Endothelial cell of umbilical vein (primary cell): ENCODE measurements around the gene TNIK.

Experiments
- CTCF ChIP-seq, 2 donors: IDR thresholded peaks; 1 replicate in 1 of 2; 2 replicates in 1 of 2; pipeline ENCODE4 v1.5.1; 2011; ENCODE audit warnings: low read length in 2 of 2, mild to moderate bottlenecking in 2 of 2, moderate library complexity in 2 of 2, control low read depth in 1 of 2, inconsistent platforms in 1 of 2, low read depth in 1 of 2; ENCODE audit not compliant: insufficient read depth in 1 of 2; ENCODE audit errors: extremely low read depth in 1 of 2
- POLR2A ChIP-seq: IDR thresholded peaks from 2 replicates; pipeline ENCODE4 v1.6.1; 2012; ENCODE audit warnings: low read depth, mild to moderate bottlenecking, control low read depth, low read length

GRCh38 chr3:171399842-171400241 is 60.4 kb downstream of the TNIK start:
- no peak for TF ChIP-seq CTCF (IDR thresholded peaks at IDR 0.05; ENCODE audit: extremely low read depth in 1 of 2, insufficient read depth in 1 of 2, low read depth in 1 of 2, low read length in 2 of 2)
- TF ChIP-seq POLR2A: no peak
